GM18508 (cell line): ENCODE measurements around the gene HBA1.
"Not testable (repeated sequence)": the region's sequence is repeated elsewhere in the genome, so short reads cannot be mapped to it uniquely, and the experiment has no call there.

Experiments used
- ATAC-seq: cut with Tn5 transposase; IDR thresholded peaks from one replicate; pipeline ENCODE4 v1.9.1; 2021; ENCODE audit warnings: moderate number of reproducible peaks; ENCODE audit not compliant: insufficient read depth, unreplicated experiment

Gene HBA1

GRCh38 chr16:159136-159849 lies 17.2 kb upstream of the HBA1 start:
- ATAC-seq, result no peak

- ATAC-seq, result not testable (repeated sequence)
These were observed 16.2 kb upstream of the HBA1 start for GRCh38 chr16:160242-160641.

- no peak for ATAC-seq
These were observed 15.7 kb upstream of the HBA1 start for GRCh38 chr16:160691-161190.

- no peak for ATAC-seq
These were observed 14.0 kb upstream of the HBA1 start for GRCh38 chr16:162271-162991.

GRCh38 chr16:163139-163538 lies 13.3 kb upstream of the HBA1 start:
- ATAC-seq, result not testable (repeated sequence)

- not testable (repeated sequence) for ATAC-seq
These were observed 12.8 kb upstream of the HBA1 start for GRCh38 chr16:163696-164095.

GRCh38 chr16:164134-164823 lies 12.2 kb upstream of the HBA1 start:
- not testable (repeated sequence) for ATAC-seq

- ATAC-seq, result no peak
These were observed 11.5 kb upstream of the HBA1 start for GRCh38 chr16:164827-165538.

- ATAC-seq, result no peak
These were observed 10.7 kb upstream of the HBA1 start, which contains the start of gene HBM for GRCh38 chr16:165539-166374. HBM (plus strand) TSS chr16:165978; CDS start chr16:165998, 20 bp downstream.

- no peak for ATAC-seq
These were observed 9.9 kb upstream of the HBA1 start for GRCh38 chr16:166375-167121.

GRCh38 chr16:167122-167690 lies 9.3 kb upstream of the HBA1 start:
- ATAC-seq, result no peak

GRCh38 chr16:168424-168823 lies 8.1 kb upstream of the HBA1 start:
- no peak for ATAC-seq

GRCh38 chr16:169014-169413 lies 7.5 kb upstream of the HBA1 start:
- ATAC-seq, result no peak

- ATAC-seq, result not testable (repeated sequence)
These were observed 6.4 kb upstream of the HBA1 start for GRCh38 chr16:170088-170507.

GRCh38 chr16:170788-171187 lies 5.7 kb upstream of the HBA1 start:
- ATAC-seq, result no peak

- ATAC-seq, result not testable (repeated sequence)
These were observed 4.0 kb upstream of the HBA1 start, which contains the start of gene HBA2 for GRCh38 chr16:172374-172941. HBA2 (plus strand) TSS chr16:172876; CDS start chr16:172913, 37 bp downstream.

- not testable (repeated sequence) for ATAC-seq
These were observed 3.1 kb upstream of the HBA1 start for GRCh38 chr16:173211-173854.
